ENCODE measurements around the gene FYN. TPM values are rescaled to one million over a fixed set of nuclear protein-coding genes. Genes with fewer than 3 reads are reported as not detected.
A peak's percentile ranks its signal among the peaks of the same experiment; 100 is the strongest.

FYN gene
- total RNA-seq, 2 experiments from 2014 or later: 236 to 244 TPM

DNA sequence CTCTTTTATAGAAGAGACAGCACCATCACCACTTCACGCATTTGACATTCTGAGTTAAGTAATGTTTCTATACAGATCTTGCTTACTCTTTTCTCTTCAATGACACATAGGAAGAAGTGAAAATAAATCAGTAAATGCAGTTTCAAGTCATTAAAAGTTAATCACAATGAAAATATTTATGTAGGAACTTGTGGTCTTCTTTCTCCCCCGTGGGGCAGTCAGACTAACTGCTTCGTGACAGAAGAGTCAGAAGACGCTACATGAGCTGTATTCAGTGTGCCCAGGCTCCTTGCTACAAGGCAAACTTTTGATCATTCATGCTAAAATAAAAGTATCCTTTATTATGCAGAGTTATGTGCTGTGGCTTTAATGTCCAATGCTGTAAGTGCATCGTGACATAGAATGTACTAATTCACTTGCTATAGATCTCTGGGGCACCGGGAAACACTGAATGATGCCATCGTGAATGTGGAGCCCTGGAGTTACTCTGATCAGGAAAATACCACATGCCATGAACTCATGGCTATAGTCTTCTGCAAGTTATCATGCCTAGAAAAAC, 149.8 kb downstream of the FYN start:
- H3K27ac Mint-ChIP-seq: no peak overlapping the region
- H3K9me3 Mint-ChIP-seq: no peaks in the 10 kb centered on the region
- H3K4me1 Mint-ChIP-seq (ENCODE audit: low read depth): peaks cover 86% of the 10 kb centered on the region
- H3K27me3 Mint-ChIP-seq (ENCODE audit: low read depth): no peaks in the 10 kb centered on the region
- H3K4me3 Mint-ChIP-seq: no peak overlapping the region
- intact Hi-C loops (cut with micrococcal nuclease): no loop called here
- DNase-seq: no peak
- H3K36me3 Mint-ChIP-seq (ENCODE audit: low read depth): peaks cover 50% of the 10 kb centered on the region
- CTCF ChIA-PET: interaction anchor here (0.5 to 1.9 kb wide), 5 partner anchors 11 to 259 kb away, joined by 3 to 9 read pairs (median 4); no protein-coding TSS in a partner anchor

DNA sequence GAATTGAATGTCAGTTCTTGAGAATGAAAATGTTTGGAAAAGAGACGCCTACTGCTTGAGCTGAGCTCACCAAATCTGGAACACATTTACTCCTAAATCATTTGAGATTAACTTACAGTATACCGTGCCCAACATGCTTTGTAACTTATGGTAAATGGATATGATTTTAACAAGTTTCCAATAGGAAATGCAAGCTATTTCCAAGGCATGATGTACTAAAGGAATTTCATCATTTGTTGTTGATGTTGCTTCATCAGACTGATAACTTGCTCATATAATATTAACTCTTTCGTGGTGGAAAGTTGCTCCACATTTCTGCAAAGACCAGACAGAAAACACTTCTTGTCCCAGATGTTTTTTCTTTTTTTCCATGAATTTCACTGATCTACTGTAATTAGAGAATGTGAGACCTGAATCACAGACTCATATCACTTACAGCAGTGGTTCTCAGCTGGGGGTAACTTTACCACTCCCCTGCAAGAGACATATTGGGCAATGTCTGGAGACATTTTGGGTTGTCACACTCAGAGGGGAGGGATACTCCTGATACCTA, 151.0 kb downstream of the FYN start:
- H3K36me3 Mint-ChIP-seq (ENCODE audit: low read depth): peaks cover 44% of the 10 kb centered on the region
- no peaks in the 10 kb centered on the region for H3K9me3 Mint-ChIP-seq
- peaks cover 87% of the 10 kb centered on the region for H3K4me1 Mint-ChIP-seq (ENCODE audit: low read depth)
- no peak overlapping the region for H3K4me3 Mint-ChIP-seq
- intact Hi-C loops (cut with micrococcal nuclease): no loop called here
- peak overlapping the region; percentile 55 for H3K27ac Mint-ChIP-seq
- H3K27me3 Mint-ChIP-seq (ENCODE audit: low read depth): no peaks in the 10 kb centered on the region
- DNase-seq: no peak
- CTCF ChIA-PET: interaction anchor here (0.6 to 1.9 kb wide), 17 partner anchors 9 to 289 kb away, joined by 3 to 9 read pairs (median 3); no protein-coding TSS in a partner anchor

DNA sequence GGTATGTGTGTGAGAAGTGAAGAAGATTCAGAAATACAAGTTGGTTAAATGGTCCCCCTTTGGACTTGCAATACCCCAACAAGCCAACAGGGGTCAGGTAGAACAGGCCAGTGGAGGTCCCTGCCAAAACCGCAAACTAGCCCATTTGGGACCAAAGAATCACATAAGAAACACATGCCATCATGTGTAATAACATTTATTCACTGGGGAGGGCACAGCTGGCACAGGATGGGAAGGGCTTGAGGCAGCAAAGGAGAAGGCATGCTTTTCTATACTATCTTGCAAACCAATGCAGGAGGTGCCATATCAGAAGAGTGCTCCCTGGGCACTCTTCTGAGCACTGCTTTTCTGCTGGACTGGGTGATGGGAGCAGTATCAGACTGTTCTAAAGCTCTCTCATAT, 151.5 kb downstream of the FYN start:
- Mint-ChIP-seq H3K36me3 (ENCODE audit: low read depth) (peaks cover 42% of the 10 kb centered on the region), H3K4me3 (no peak overlapping the region), H3K27ac (peak overlapping the region; percentile 55), H3K9me3 (no peaks in the 10 kb centered on the region), H3K27me3 (ENCODE audit: low read depth) (no peaks in the 10 kb centered on the region), H3K4me1 (ENCODE audit: low read depth) (peaks cover 85% of the 10 kb centered on the region)
- intact Hi-C loops (cut with micrococcal nuclease): no loop called here
- CTCF ChIA-PET: interaction anchor here (0.6 to 1.9 kb wide), 17 partner anchors 8 to 322 kb away, joined by 3 to 9 read pairs (median 3); no protein-coding TSS in a partner anchor
- DNase-seq: peak; percentile 69

DNA sequence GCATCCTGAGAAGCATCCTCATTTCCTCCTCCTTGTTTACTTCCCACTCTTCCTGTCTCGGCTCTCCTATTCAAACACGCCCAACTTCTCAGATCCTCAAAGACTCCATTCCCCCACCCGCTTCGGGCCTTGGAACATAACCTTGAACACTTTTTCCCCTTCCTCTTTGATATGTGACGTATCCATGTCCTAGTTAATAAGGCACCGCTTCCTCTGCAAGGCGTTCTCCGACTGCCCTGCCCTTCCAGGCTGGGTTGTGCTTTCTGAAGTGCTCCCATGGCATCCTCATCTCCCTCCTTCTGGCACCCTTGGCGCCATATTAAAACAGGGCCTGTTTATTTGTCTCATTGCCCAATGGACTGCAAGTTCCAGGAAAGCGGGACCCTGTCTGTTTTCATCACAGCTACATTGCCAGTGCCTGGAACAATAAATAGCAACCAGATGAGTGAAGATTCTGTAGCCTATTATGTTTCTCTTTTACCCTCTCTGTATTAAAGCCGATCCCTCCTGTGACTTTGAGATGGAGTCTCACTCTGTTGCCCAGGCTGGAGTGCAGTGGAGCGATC, 152.2 kb downstream of the FYN start:
- peak overlapping the region; percentile 55 for H3K27ac Mint-ChIP-seq
- no peak for DNase-seq
- H3K4me1 Mint-ChIP-seq (ENCODE audit: low read depth): peaks cover 83% of the 10 kb centered on the region
- CTCF ChIA-PET: interaction anchor here (0.6 to 1.9 kb wide), 5 partner anchors 8 to 322 kb away, joined by 3 to 9 read pairs (median 3); no protein-coding TSS in a partner anchor
- no peaks in the 10 kb centered on the region for H3K9me3 Mint-ChIP-seq
- intact Hi-C loops (cut with micrococcal nuclease): no loop called here
- H3K27me3 Mint-ChIP-seq (ENCODE audit: low read depth): no peaks in the 10 kb centered on the region
- peaks cover 42% of the 10 kb centered on the region for H3K36me3 Mint-ChIP-seq (ENCODE audit: low read depth)
- no peak overlapping the region for H3K4me3 Mint-ChIP-seq

DNA sequence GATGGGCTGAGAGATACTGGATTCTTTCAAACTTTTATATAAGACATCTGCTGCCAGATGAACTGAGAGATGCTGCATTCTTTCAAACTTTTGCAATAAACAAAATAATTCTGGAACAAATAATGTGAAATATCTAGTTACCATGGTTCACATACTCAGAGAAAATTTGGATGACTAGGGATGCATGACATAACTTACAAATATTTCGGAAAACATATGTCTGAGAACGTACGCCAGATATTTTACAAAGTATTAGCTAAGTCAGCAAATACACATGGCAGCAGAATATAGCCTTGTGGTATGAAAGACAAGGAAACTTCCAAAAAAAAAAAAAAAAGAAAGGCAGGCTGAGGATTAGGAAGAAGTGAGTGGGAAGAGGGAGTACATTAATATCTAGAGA, 154.3 kb downstream of the FYN start:
- H3K9me3 Mint-ChIP-seq: no peaks in the 10 kb centered on the region
- H3K36me3 Mint-ChIP-seq (ENCODE audit: low read depth): peaks cover 49% of the 10 kb centered on the region
- peaks cover 82% of the 10 kb centered on the region for H3K4me1 Mint-ChIP-seq (ENCODE audit: low read depth)
- H3K27ac Mint-ChIP-seq: peak overlapping the region; percentile 65
- CTCF ChIA-PET: no interaction called here
- no peaks in the 10 kb centered on the region for H3K27me3 Mint-ChIP-seq (ENCODE audit: low read depth)
- no peak for DNase-seq
- H3K4me3 Mint-ChIP-seq: no peak overlapping the region
- intact Hi-C loops (cut with micrococcal nuclease): no loop called here

DNA sequence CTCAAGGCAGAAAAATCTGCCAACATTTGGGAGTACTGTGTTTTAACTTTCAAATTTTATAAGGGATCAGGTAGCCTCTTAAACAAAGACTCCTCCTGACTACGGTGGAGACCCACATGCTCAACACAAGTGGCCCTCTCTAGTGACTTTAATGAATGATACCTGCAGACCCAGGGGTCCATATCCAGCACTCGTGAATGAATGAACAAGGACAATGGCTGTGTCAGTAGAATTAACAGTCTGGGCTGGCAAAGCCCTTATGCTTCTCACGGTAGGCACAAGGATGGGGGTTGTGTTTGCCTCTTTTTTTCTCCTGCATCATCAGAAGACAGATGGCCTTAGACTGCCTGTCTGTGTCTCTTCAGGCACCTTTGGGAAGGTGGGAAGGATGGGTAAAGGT, 154.9 kb downstream of the FYN start:
- no peak overlapping the region for H3K4me3 Mint-ChIP-seq
- peaks cover 52% of the 10 kb centered on the region for H3K36me3 Mint-ChIP-seq (ENCODE audit: low read depth)
- H3K27me3 Mint-ChIP-seq (ENCODE audit: low read depth): no peaks in the 10 kb centered on the region
- H3K9me3 Mint-ChIP-seq: no peaks in the 10 kb centered on the region
- peaks cover 81% of the 10 kb centered on the region for H3K4me1 Mint-ChIP-seq (ENCODE audit: low read depth)
- intact Hi-C loops (cut with micrococcal nuclease): no loop called here
- DNase-seq: no peak
- peak overlapping the region; percentile 3 for H3K27ac Mint-ChIP-seq
- CTCF ChIA-PET: no interaction called here

DNA sequence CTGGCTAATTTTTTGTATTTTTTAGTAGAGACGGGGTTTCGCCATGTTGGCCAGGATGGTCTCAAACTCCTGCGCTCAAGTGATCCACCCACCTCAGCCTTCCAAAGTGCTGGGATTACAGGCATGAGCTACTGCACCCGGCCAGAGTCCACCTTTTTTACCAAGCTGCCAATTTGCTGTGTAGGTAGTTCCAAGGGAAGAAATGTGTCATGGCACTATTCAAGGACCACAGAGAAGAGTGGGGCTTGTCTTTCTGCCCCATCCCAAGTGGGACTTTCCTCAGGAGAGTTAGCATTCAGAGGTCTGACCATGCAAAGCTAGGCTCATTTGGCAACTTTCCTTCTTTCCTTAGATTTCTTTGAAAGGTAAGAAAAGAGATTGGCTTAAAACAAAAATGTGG, 155.6 kb downstream of the FYN start:
- CTCF ChIA-PET: interaction anchor here (1.1 kb wide), 2 partner anchors 279 to 326 kb away, joined by 3 to 4 read pairs; no protein-coding TSS in a partner anchor
- no peak overlapping the region for H3K27ac Mint-ChIP-seq
- no peaks in the 10 kb centered on the region for H3K9me3 Mint-ChIP-seq
- H3K27me3 Mint-ChIP-seq (ENCODE audit: low read depth): no peaks in the 10 kb centered on the region
- peaks cover 58% of the 10 kb centered on the region for H3K36me3 Mint-ChIP-seq (ENCODE audit: low read depth)
- intact Hi-C loops (cut with micrococcal nuclease): no loop called here
- no peak for DNase-seq
- H3K4me3 Mint-ChIP-seq: no peak overlapping the region
- H3K4me1 Mint-ChIP-seq (ENCODE audit: low read depth): peaks cover 83% of the 10 kb centered on the region

DNA sequence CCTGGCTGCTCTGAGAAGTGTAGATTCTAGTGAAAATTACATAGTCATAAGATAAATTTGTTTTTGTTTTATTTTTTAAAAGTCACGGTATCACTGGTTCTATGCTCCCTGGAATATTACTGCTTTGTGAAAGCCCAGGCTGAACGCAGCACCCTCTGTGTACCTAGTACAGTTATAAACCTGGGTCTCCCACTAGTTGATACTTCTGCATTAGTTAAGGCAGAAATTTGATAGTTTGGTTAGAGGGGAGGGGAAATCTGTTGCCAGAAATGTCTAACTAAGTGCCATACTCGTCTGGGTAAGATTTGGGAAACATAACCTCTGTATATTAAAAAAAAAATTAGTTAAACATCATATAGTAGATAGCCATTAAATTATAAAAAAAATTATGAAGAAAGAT, 156.9 kb downstream of the FYN start:
- intact Hi-C loops (cut with micrococcal nuclease): no loop called here
- Mint-ChIP-seq H3K27ac (peak overlapping the region; percentile 79), H3K9me3 (no peaks in the 10 kb centered on the region), H3K36me3 (ENCODE audit: low read depth) (peaks cover 63% of the 10 kb centered on the region), H3K27me3 (ENCODE audit: low read depth) (no peaks in the 10 kb centered on the region), H3K4me3 (no peak overlapping the region), H3K4me1 (ENCODE audit: low read depth) (peaks cover 83% of the 10 kb centered on the region)
- CTCF ChIA-PET: no interaction called here
- DNase-seq: no peak

DNA sequence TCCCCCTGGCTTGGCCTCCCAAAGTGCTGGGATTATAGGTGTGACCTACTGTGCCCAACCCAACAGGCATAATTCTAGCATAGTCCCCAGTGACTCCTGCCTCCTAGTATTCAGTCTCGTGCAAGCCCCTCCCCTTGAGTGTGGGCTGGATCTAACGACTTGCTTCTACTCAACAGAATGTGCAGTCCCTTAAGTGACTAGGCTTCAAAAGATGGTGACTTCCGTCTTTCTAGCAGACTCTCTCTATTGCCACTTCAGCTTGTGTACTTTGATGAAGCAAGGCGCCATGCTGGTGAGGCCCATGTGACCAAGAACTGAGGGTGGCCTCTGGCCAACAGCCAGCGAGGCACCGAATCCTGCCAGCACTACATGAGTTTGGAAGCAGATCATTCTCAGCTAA, 157.9 kb downstream of the FYN start:
- Mint-ChIP-seq H3K36me3 (ENCODE audit: low read depth) (peaks cover 56% of the 10 kb centered on the region), H3K9me3 (no peaks in the 10 kb centered on the region), H3K4me1 (ENCODE audit: low read depth) (peaks cover 83% of the 10 kb centered on the region), H3K27me3 (ENCODE audit: low read depth) (no peaks in the 10 kb centered on the region), H3K4me3 (no peak overlapping the region), H3K27ac (peak overlapping the region; percentile 85)
- CTCF ChIA-PET: interaction anchor here (0.8 kb wide), 1 partner anchor 33 kb away, joined by 3 read pairs; no protein-coding TSS in a partner anchor
- peak; percentile 77 for DNase-seq
- intact Hi-C loops (cut with micrococcal nuclease): loop anchor here (1.0 kb wide), 1 partner anchor 158 kb away; the partner anchor contains the start of gene FYN

DNA sequence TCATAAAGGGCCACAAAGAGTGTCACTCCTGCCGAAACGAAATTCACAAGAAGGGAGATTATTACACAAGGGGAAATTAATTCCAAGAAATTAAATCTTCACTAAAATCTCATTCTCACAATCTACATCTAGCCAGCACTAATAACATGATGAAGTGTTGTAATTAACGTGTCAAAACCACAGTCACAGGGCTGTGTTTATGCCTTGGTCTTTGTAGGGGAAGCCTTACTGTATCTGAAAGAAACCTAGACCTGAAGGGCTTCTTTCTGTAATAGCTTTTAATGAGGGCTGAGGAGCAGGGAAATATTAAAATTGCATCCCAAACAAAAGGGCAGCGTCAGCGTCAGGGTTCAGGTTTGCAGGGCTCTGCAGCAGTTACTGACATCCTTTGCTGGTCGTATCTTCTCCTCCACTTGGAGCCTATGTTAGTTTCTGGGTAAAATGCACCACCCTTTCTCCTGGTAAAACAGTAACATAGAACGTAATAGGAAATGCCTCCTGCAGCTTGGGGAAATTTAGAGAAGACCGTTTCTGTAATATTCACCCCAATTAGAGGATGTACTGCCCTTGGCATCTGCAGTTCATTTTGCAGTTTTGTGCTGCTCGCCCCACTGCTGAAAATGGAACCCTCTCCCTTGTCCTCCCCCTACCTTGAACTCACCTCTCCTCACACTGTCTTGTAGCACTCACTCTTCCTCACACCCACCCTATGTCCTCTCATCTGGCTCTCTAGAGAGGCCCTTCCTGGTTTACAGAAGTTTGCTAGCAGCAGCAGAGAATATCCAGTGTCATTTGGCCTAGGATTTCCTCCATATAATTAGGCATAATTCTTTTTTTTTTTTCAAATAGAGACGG, 158.6 kb downstream of the FYN start:
- Mint-ChIP-seq H3K27me3 (ENCODE audit: low read depth) (no peaks in the 10 kb centered on the region), H3K4me3 (no peak overlapping the region), H3K4me1 (ENCODE audit: low read depth) (peaks cover 86% of the 10 kb centered on the region), H3K9me3 (no peaks in the 10 kb centered on the region), H3K27ac (peak overlapping the region; percentile 85), H3K36me3 (ENCODE audit: low read depth) (peaks cover 49% of the 10 kb centered on the region)
- intact Hi-C loops (cut with micrococcal nuclease): loop anchor here (1.0 kb wide), 1 partner anchor 159 kb away; the partner anchor contains the start of gene FYN
- DNase-seq: no peak
- CTCF ChIA-PET: interaction anchor here (0.8 to 2.7 kb wide), 3 partner anchors 8 to 97 kb away, joined by 3 to 9 read pairs (median 3); no protein-coding TSS in a partner anchor

DNA sequence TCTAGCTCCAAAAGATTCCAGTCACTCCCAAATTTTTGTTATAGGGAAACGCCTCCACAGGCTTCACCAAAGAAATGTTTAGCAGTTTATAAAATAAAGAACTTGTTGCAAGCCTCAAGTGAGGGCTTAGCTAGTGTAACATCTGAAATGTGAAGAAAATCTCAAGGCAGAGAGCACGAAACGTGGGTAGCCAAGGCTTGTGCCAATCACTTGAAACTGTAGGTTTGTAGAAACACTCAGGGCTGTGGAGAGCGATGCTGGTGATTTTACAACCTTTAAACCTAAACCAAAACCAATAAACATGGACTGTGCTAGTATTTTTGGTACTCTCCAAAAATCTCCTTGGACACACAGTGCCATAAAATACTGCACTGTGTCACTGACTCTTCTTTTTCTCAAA, 159.4 kb downstream of the FYN start:
- CTCF ChIA-PET: interaction anchor here (0.6 to 2.7 kb wide), 4 partner anchors 8 to 330 kb away, joined by 3 to 11 read pairs (median 6); no protein-coding TSS in a partner anchor
- no peak overlapping the region for H3K4me3 Mint-ChIP-seq
- H3K4me1 Mint-ChIP-seq (ENCODE audit: low read depth): peaks cover 81% of the 10 kb centered on the region
- H3K36me3 Mint-ChIP-seq (ENCODE audit: low read depth): peaks cover 44% of the 10 kb centered on the region
- H3K27me3 Mint-ChIP-seq (ENCODE audit: low read depth): no peaks in the 10 kb centered on the region
- peak overlapping the region; percentile 82 for H3K27ac Mint-ChIP-seq
- intact Hi-C loops (cut with micrococcal nuclease): no loop called here
- H3K9me3 Mint-ChIP-seq: no peaks in the 10 kb centered on the region
- DNase-seq: no peak

DNA sequence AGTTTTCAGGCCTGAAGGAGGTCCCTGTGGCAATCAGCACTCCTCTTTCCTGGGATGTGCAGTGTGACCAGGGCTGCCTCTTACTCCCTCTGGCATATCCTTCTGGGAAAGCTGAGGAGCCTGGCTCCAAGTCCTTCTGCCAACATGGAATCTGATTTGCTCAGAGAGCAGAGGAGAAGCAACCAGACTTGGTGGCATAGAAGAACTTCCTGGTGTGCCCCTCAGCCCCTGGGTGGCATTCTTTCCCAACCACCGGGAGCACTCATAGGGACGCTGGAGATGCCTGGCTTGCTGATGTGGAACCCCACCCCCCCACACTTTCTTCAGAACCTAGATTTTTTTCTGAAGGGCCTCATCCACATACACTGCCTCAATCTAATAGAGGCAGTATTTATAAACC, 160.0 kb downstream of the FYN start:
- Mint-ChIP-seq H3K27ac (peak overlapping the region; percentile 82), H3K27me3 (ENCODE audit: low read depth) (no peaks in the 10 kb centered on the region), H3K4me3 (no peak overlapping the region), H3K36me3 (ENCODE audit: low read depth) (peaks cover 47% of the 10 kb centered on the region), H3K4me1 (ENCODE audit: low read depth) (peaks cover 78% of the 10 kb centered on the region), H3K9me3 (no peaks in the 10 kb centered on the region)
- intact Hi-C loops (cut with micrococcal nuclease): no loop called here
- no peak for DNase-seq
- CTCF ChIA-PET: interaction anchor here (0.6 to 2.7 kb wide), 7 partner anchors 9 to 331 kb away, joined by 3 to 11 read pairs (median 3); no protein-coding TSS in a partner anchor
